Activated CD8-positive, alpha-beta memory T cell treated with anti-CD3 and anti-CD28 coated beads for 36 hours (primary cell): ENCODE data around the gene CTDNEP1. TPM values are rescaled to one million over a fixed set of nuclear protein-coding genes. Genes with fewer than 3 reads are reported as not detected.
"Not testable (repeated sequence)": the region's sequence is repeated elsewhere in the genome, so short reads cannot be mapped to it uniquely, and the experiment has no call there.

Experiments
- CTCF ChIA-PET: fragments of 350-600 bp; sonication (Branson Sonifier 250); formaldehyde crosslinking; loops from one replicate; lab custom pipeline; 2021; ENCODE audit warnings: antibody characterized with exemption; lab: Charles Lee
- POLR2A ChIA-PET: fragments of 350-600 bp; sonication (Branson Sonifier 250); formaldehyde crosslinking; loops from one replicate; lab custom pipeline; 2021; ENCODE audit warnings: antibody characterized with exemption; lab: Charles Lee
- total RNA-seq, 2 experiments: library from RNA; stranded (reverse); gene quantifications; one replicate each; pipeline ENCODE4 v1.2.3, GENCODE V29; 2021

Gene CTDNEP1
- total RNA-seq, 2 experiments from 2014 or later = 202 to 207 TPM

- ChIA-PET CTCF (interaction anchor here (0.8 to 1.4 kb wide), 2 partner anchors 9 to 39 kb away, joined by 5 read pairs; no protein-coding TSS in a partner anchor), POLR2A (interaction anchor here (0.7 to 0.9 kb wide), 2 partner anchors 20 to 107 kb away, joined by 3 to 6 read pairs; no protein-coding TSS in a partner anchor)
Observed at GRCh38 chr17:7256766-7257456, 5.4 kb upstream of the CTDNEP1 start.

- ChIA-PET POLR2A (no interaction called here), CTCF (interaction anchor here (0.7 to 1.4 kb wide), 4 partner anchors 9 to 75 kb away, joined by 3 to 5 read pairs (median 3); partner anchors contain the start of gene NEURL4)
Observed at GRCh38 chr17:7254511-7254910, 3.0 kb upstream of the CTDNEP1 start.

GRCh38 chr17:7253082-7253481, 1.5 kb upstream of the CTDNEP1 start:
- CTCF ChIA-PET = no interaction called here
- POLR2A ChIA-PET = no interaction called here

GRCh38 chr17:7252176-7253043, 876 bp upstream of the CTDNEP1 start, which contains the start of gene ELP5:
Gene ELP5, plus strand, starts transcription at chr17:7252215. Its CDS starts 336 bp downstream, at chr17:7252551.
- POLR2A ChIA-PET = interaction anchor here (0.6 to 2.0 kb wide), 2 partner anchors 14 to 342 kb away, joined by 3 to 10 read pairs; no protein-coding TSS in a partner anchor
- CTCF ChIA-PET = interaction anchor here (1.2 to 3.1 kb wide), 3 partner anchors 10 to 32 kb away, joined by 3 to 17 read pairs (median 4); partner anchors contain the start of genes GABARAP and PHF23

- CTCF ChIA-PET = interaction anchor here (1.1 to 3.1 kb wide), 5 partner anchors 8 to 205 kb away, joined by 3 to 17 read pairs (median 4); partner anchors contain the start of genes GABARAP and PHF23
Observed at GRCh38 chr17:7250695-7251627, 573 bp downstream of the CTDNEP1 start.

GRCh38 chr17:7249830-7250229, 1.7 kb downstream of the CTDNEP1 start:
- ChIA-PET CTCF (interaction anchor here (1.6 to 3.1 kb wide), 2 partner anchors 9 to 47 kb away, joined by 4 to 17 read pairs; partner anchors contain the start of gene PHF23), POLR2A (no interaction called here)

More at GRCh38 chr17:7250695-7251627, 573 bp downstream of the CTDNEP1 start:
- POLR2A ChIA-PET = interaction anchor here (0.8 to 2.0 kb wide), 4 partner anchors 8 to 58 kb away, joined by 3 to 10 read pairs (median 4); partner anchors contain the start of genes ACADVL, DLG4 and GABARAP

GRCh38 chr17:7249214-7249613, 2.3 kb downstream of the CTDNEP1 start:
- ChIA-PET CTCF (interaction anchor here (1.3 to 3.1 kb wide), 3 partner anchors 9 to 47 kb away, joined by 4 to 17 read pairs (median 4); partner anchors contain the start of gene PHF23), POLR2A (interaction anchor here (0.9 kb wide), 1 partner anchor 11 kb away, joined by 3 read pairs; no protein-coding TSS in a partner anchor)

GRCh38 chr17:7248796-7249195, 2.7 kb downstream of the CTDNEP1 start:
- ChIA-PET CTCF (interaction anchor here (1.3 kb wide), 1 partner anchor 47 kb away, joined by 4 read pairs; no protein-coding TSS in a partner anchor), POLR2A (interaction anchor here (0.9 kb wide), 1 partner anchor 11 kb away, joined by 3 read pairs; no protein-coding TSS in a partner anchor)

GRCh38 chr17:7246779-7247178, 4.8 kb downstream of the CTDNEP1 start:
- ChIA-PET CTCF (no interaction called here), POLR2A (no interaction called here)

- POLR2A ChIA-PET = not testable (repeated sequence)
- CTCF ChIA-PET = interaction anchor here (1.2 kb wide), 1 partner anchor 11 kb away, joined by 3 read pairs; no protein-coding TSS in a partner anchor
Observed at GRCh38 chr17:7243838-7244237, 7.7 kb downstream of the CTDNEP1 start.

- ChIA-PET CTCF (interaction anchor here (1.2 to 1.3 kb wide), 2 partner anchors 8 to 22 kb away, joined by 3 read pairs; partner anchors contain the start of genes CTDNEP1 and ELP5), POLR2A (no interaction called here)
Observed at GRCh38 chr17:7243453-7243729, 8.1 kb downstream of the CTDNEP1 start.

- ChIA-PET POLR2A (interaction anchor here (1.1 kb wide), 1 partner anchor 9 kb away, joined by 6 read pairs; the partner anchor contains the start of gene CTDNEP1), CTCF (interaction anchor here (0.9 to 1.3 kb wide), 3 partner anchors 9 to 22 kb away, joined by 3 read pairs; partner anchors contain the start of genes CTDNEP1 and ELP5)
Observed at GRCh38 chr17:7242717-7243452, 8.6 kb downstream of the CTDNEP1 start.

GRCh38 chr17:7241783-7242716, 9.5 kb downstream of the CTDNEP1 start, which contains the start of gene GABARAP:
Gene GABARAP, minus strand, starts transcription at chr17:7242449. Its CDS starts 119 bp downstream, at chr17:7242330.
- POLR2A ChIA-PET = interaction anchor here (0.6 to 1.1 kb wide), 3 partner anchors 9 to 612 kb away, joined by 3 to 7 read pairs (median 6); partner anchors contain the start of gene CTDNEP1
- CTCF ChIA-PET = interaction anchor here (0.9 to 3.0 kb wide), 5 partner anchors 9 to 54 kb away, joined by 3 to 17 read pairs (median 3); partner anchors contain the start of genes CTDNEP1 and ELP5

- ChIA-PET CTCF (interaction anchor here (1.3 to 3.0 kb wide), 3 partner anchors 9 to 55 kb away, joined by 3 to 17 read pairs (median 7); partner anchors contain the start of genes CTDNEP1 and ELP5), POLR2A (interaction anchor here (0.6 to 1.1 kb wide), 3 partner anchors 20 to 612 kb away, joined by 3 to 7 read pairs (median 6); no protein-coding TSS in a partner anchor)
Observed at GRCh38 chr17:7241090-7241733, 10.3 kb downstream of the CTDNEP1 start.

GRCh38 chr17:7240375-7240774, 11.2 kb downstream of the CTDNEP1 start:
- ChIA-PET POLR2A (interaction anchor here (0.9 kb wide), 1 partner anchor 41 kb away, joined by 4 read pairs; the partner anchor contains the start of gene SLC2A4), CTCF (interaction anchor here (1.3 to 3.0 kb wide), 3 partner anchors 10 to 56 kb away, joined by 3 to 17 read pairs (median 7); partner anchors contain the start of genes CTDNEP1 and ELP5)
